ENCODE results near the gene ERVK3-1. TPM values are rescaled to one million over a fixed set of nuclear protein-coding genes. Genes with fewer than 3 reads are reported as not detected.

Gene ERVK3-1
- total RNA-seq, 1 donor = 29.3 TPM

DNA sequence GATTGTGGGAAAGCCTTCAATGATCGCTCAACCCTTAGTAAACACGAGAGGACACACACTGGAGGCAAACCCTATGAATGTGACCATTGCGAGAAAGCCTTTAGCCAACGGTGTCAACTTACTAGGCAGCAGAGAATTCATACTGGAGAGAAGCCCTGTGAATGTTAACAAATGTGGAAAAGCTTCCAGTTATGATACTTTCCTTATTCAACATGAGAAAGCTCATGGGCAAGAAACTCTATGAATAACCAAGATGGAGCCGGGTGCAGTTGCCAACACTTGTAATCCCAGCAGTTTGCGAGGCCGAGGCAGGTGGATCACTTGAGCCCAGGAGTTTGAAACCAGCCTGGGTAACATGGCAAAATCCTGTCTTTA, 42.3 kb upstream of the ERVK3-1 start:
- H3K4me1 ChIP-seq (ENCODE audit: insufficient read depth, low read length) = no peaks in the 10 kb centered on the region
- H3K4me2 ChIP-seq (ENCODE audit: insufficient read depth, low read length) = no peak overlapping the region
- no peaks in the 10 kb centered on the region for H4K20me1 ChIP-seq (ENCODE audit: insufficient read depth, low read length)
- H3K4me3 ChIP-seq (ENCODE audit: insufficient read depth, low read length) = no peak overlapping the region
- H3K27me3 ChIP-seq (ENCODE audit: insufficient read depth, low read length) = no peaks in the 10 kb centered on the region
- H3K9me3 ChIP-seq (ENCODE audit: low read depth, low read length) = peaks cover 72% of the 10 kb centered on the region
- no peak overlapping the region for H2AFZ ChIP-seq (ENCODE audit: low read length)
- no peak overlapping the region for H3K27ac ChIP-seq (ENCODE audit: low read depth, low read length)
- peaks cover 59% of the 10 kb centered on the region for H3K36me3 ChIP-seq (ENCODE audit: insufficient read depth, low read length)
- H3K79me2 ChIP-seq (ENCODE audit: insufficient read depth, low read length) = no peaks in the 10 kb centered on the region
- TF ChIP-seq, protein P1, sequence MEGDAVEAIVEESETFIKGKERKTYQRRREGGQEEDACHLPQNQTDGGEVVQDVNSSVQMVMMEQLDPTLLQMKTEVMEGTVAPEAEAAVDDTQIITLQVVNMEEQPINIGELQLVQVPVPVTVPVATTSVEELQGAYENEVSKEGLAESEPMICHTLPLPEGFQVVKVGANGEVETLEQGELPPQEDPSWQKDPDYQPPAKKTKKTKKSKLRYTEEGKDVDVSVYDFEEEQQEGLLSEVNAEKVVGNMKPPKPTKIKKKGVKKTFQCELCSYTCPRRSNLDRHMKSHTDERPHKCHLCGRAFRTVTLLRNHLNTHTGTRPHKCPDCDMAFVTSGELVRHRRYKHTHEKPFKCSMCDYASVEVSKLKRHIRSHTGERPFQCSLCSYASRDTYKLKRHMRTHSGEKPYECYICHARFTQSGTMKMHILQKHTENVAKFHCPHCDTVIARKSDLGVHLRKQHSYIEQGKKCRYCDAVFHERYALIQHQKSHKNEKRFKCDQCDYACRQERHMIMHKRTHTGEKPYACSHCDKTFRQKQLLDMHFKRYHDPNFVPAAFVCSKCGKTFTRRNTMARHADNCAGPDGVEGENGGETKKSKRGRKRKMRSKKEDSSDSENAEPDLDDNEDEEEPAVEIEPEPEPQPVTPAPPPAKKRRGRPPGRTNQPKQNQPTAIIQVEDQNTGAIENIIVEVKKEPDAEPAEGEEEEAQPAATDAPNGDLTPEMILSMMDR (IDR thresholded peaks at IDR 0.05; ENCODE audit: extremely low read depth, low read depth, low read length) = no peak
- no peak for DNase-seq (ENCODE audit: insufficient read length, low spot score, missing footprints)

DNA sequence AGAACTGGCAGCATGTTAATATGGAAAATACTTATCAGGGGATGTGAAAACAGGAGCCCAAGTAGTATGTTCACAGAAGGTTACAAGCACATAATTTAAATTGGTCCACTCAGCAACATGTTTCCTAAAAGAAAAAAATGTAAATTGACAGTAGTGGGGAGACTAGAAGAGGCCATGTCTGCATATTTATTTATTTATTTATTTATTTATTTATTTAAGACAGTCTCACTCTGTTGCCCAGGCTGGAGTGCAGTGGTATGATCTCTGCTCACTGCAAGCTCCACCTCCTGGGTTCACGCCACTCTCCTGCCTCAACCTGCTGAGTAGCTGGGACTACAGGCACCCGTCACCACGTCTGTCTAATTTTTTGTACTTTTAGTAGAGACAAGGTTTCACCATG, 40.1 kb upstream of the ERVK3-1 start:
- Histone ChIP-seq H3K36me3 (ENCODE audit: insufficient read depth, low read length) (peaks cover 42% of the 10 kb centered on the region), H2AFZ (ENCODE audit: low read length) (no peak overlapping the region), H3K27ac (ENCODE audit: low read depth, low read length) (no peak overlapping the region), H4K20me1 (ENCODE audit: insufficient read depth, low read length) (no peaks in the 10 kb centered on the region), H3K4me2 (ENCODE audit: insufficient read depth, low read length) (no peak overlapping the region), H3K4me1 (ENCODE audit: insufficient read depth, low read length) (no peaks in the 10 kb centered on the region), H3K4me3 (ENCODE audit: insufficient read depth, low read length) (no peak overlapping the region), H3K27me3 (ENCODE audit: insufficient read depth, low read length) (no peaks in the 10 kb centered on the region), H3K79me2 (ENCODE audit: insufficient read depth, low read length) (peaks cover 7% of the 10 kb centered on the region), H3K9me3 (ENCODE audit: low read depth, low read length) (peaks cover 62% of the 10 kb centered on the region)
- no peak for DNase-seq (ENCODE audit: insufficient read length, low spot score, missing footprints)
- TF ChIP-seq, protein P1 (IDR thresholded peaks at IDR 0.05; ENCODE audit: extremely low read depth, low read depth, low read length) = no peak

DNA sequence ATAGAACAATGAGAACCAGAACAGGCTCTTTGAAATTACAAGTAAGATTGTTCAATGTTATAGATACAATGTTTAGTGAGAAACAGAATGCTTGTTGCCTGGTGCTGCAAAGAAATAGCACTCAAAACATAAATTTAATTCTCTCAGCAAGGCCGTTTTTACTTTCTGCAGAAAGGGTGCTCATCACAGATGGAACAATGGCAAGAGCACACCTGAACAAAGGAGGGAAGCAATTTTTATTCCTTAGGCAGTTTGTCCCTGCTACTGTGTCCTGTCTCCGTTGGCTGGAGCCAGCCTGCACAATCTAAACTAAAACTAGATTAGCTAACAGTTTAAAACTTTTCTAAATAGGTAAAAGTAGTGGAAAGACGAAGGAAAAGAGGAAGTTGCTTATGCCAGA, 36.8 kb upstream of the ERVK3-1 start:
- Histone ChIP-seq H3K9me3 (ENCODE audit: low read depth, low read length) (peaks cover 38% of the 10 kb centered on the region), H3K27me3 (ENCODE audit: insufficient read depth, low read length) (no peaks in the 10 kb centered on the region), H3K27ac (ENCODE audit: low read depth, low read length) (no peak overlapping the region), H2AFZ (ENCODE audit: low read length) (no peak overlapping the region), H3K36me3 (ENCODE audit: insufficient read depth, low read length) (peaks cover 21% of the 10 kb centered on the region), H4K20me1 (ENCODE audit: insufficient read depth, low read length) (no peaks in the 10 kb centered on the region), H3K4me2 (ENCODE audit: insufficient read depth, low read length) (no peak overlapping the region), H3K4me1 (ENCODE audit: insufficient read depth, low read length) (no peaks in the 10 kb centered on the region), H3K4me3 (ENCODE audit: insufficient read depth, low read length) (no peak overlapping the region), H3K79me2 (ENCODE audit: insufficient read depth, low read length) (peaks cover 26% of the 10 kb centered on the region)
- no peak for DNase-seq (ENCODE audit: insufficient read length, low spot score, missing footprints)
- TF ChIP-seq, protein P1 (IDR thresholded peaks at IDR 0.05; ENCODE audit: extremely low read depth, low read depth, low read length) = no peak

DNA sequence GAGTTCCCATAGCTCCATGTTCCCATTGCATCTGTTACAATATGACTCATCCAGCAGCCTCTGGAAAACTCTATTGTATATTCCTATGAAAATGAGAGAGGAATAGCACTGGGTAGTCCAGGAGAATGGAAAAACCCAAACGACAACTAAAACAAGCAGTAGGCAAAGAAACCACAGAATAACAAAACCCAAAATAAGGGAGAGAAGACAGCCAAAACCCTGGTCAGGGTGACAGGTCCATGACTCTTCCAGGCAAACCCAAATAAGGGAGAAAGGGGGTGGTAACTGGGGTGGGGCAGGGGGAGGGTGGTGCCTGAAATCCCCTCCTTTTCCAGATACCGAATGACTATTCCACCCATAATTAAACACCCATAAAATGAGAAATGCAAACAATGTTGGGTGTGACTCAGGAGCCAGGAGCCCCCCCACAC, 30.4 kb upstream of the ERVK3-1 start:
- H2AFZ ChIP-seq (ENCODE audit: low read length) = no peak overlapping the region
- H3K4me1 ChIP-seq (ENCODE audit: insufficient read depth, low read length) = peaks cover 19% of the 10 kb centered on the region
- TF ChIP-seq, protein P1 (IDR thresholded peaks at IDR 0.05; ENCODE audit: extremely low read depth, low read depth, low read length) = no peak
- peak overlapping the region; percentile 40 for H3K4me3 ChIP-seq (ENCODE audit: insufficient read depth, low read length)
- peaks cover 11% of the 10 kb centered on the region for H3K9me3 ChIP-seq (ENCODE audit: low read depth, low read length)
- H4K20me1 ChIP-seq (ENCODE audit: insufficient read depth, low read length) = no peaks in the 10 kb centered on the region
- peak overlapping the region; percentile 47 for H3K27ac ChIP-seq (ENCODE audit: low read depth, low read length)
- peak overlapping the region; percentile 60 for H3K4me2 ChIP-seq (ENCODE audit: insufficient read depth, low read length)
- peaks cover 54% of the 10 kb centered on the region for H3K79me2 ChIP-seq (ENCODE audit: insufficient read depth, low read length)
- no peaks in the 10 kb centered on the region for H3K27me3 ChIP-seq (ENCODE audit: insufficient read depth, low read length)
- peaks cover 19% of the 10 kb centered on the region for H3K36me3 ChIP-seq (ENCODE audit: insufficient read depth, low read length)
- peak; percentile 82 for DNase-seq (ENCODE audit: insufficient read length, low spot score, missing footprints)

All from osteoblast (primary cell).